Thoracic aorta (tissue), 2 donors: ENCODE measurements around the gene GNB1. TPM values are rescaled to one million over a fixed set of nuclear protein-coding genes. Genes with fewer than 3 reads are reported as not detected.
"Not testable (repeated sequence)": the region's sequence is repeated elsewhere in the genome, so short reads cannot be mapped to it uniquely, and the experiment has no call there.

Source experiments
- ATAC-seq: fragments of 150-250 bp; one replicate; pipeline ENCODE4 v1.8.0; 2017; ENCODE audit warnings: low read depth; ENCODE audit not compliant: insufficient number of reproducible peaks, low FRiP score
- DNase-seq: peaks from one replicate; pipeline ENCODE4 v3.0.0-alpha.2; 2020; ENCODE audit warnings: low spot score
- H3K27ac ChIP-seq, 2 donors: fragments of 200-600 bp; sonication (generic); 1 replicate in 1 of 2; 2 replicates in 1 of 2; pipeline ENCODE4 v1.5.1; 2016; ENCODE audit warnings: mild to moderate bottlenecking in 2 of 2, moderate library complexity in 2 of 2
- H3K27me3 ChIP-seq: fragments of 200-600 bp; sonication (generic); replicated peaks from 2 replicates; pipeline ENCODE4 v1.6.0; 2016; ENCODE audit warnings: mild to moderate bottlenecking; ENCODE audit not compliant: insufficient read depth
- H3K36me3 ChIP-seq: fragments of 200-600 bp; sonication (generic); one replicate; pipeline ENCODE4 v1.5.1; 2016
- H3K4me1 ChIP-seq, 2 donors: fragments of 200-600 bp; sonication (generic); 1 replicate in 1 of 2; 2 replicates in 1 of 2; pipeline versions ENCODE4 v1.5.1 to v1.6.0; 2016; ENCODE audit warnings: low read depth in 2 of 2, mild to moderate bottlenecking in 1 of 2; ENCODE audit not compliant: control insufficient read depth in 1 of 2
- H3K4me3 ChIP-seq: fragments of 200-600 bp; sonication (generic); 2 replicates; pipeline ENCODE4 v1.5.1; 2016; ENCODE audit warnings: mild to moderate bottlenecking
- H3K9me3 ChIP-seq: fragments of 200-600 bp; sonication (generic); 2 replicates; pipeline ENCODE4 v1.5.1; 2016
- CTCF ChIP-seq: fragments of 200-600 bp; sonication (generic); IDR thresholded peaks from one replicate; pipeline ENCODE4 v1.5.1; 2019; ENCODE audit warnings: antibody characterized with exemption
- total RNA-seq, 2 donors: library from RNA; depleted of rRNA; stranded (reverse); fragments of >200 nt; gene quantifications; one replicate each; pipeline versions ENCODE4 v1.1.0 to v1.2.3, GENCODE V29; 2016

GNB1 gene
- total RNA-seq, 2 donors from 2014 or later = 169 to 200 TPM

DNA sequence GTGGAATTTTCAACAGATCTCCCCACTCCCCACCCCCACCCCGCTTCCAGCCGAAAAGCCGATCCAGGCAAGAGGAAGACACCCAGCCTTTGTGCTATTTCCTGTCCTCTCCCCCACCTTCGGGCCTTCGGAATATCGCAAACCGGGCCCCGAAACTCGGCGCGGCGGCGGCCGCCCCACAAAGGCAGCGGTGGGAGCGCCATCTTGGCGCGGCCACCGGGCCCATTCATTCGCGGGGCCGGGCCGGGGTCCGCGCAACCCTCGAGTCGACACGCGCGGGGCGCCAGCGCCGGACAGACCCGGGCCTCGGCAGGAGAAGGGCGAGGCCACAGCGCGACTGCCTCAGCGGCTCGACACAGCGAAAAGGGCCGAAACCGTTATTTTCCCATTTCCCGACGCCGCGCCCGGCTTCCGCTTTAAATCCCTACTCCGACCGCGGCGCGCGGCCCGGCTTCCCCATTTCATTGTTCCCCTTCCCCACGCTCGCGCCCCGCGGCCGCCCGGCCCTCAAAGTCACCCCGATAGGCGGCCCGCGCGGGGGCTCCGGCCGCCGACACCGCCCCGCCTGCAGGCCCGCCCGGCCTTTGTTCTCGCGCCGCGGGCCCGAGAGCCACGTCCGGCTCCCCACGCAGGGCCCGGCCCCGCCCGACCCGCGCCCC, 911 bp downstream of the GNB1 start:
- ATAC-seq = no peak
- H3K4me3 ChIP-seq = peak overlapping the region; percentile 97
- H3K36me3 ChIP-seq = no peaks in the 10 kb centered on the region
- H3K27ac ChIP-seq = peak overlapping the region; percentile 67 to 79
- H3K4me1 ChIP-seq = peaks cover 34 to 70% of the 10 kb centered on the region in 2 donors
- TF ChIP-seq CTCF = no peak
- H3K9me3 ChIP-seq = no peaks in the 10 kb centered on the region
- no peaks in the 10 kb centered on the region for H3K27me3 ChIP-seq
- no peak for DNase-seq

GRCh38 chr1:1889090-1889750, 1.7 kb downstream of the GNB1 start:
- no peak for TF ChIP-seq CTCF
- Histone ChIP-seq H3K9me3 (no peaks in the 10 kb centered on the region), H3K4me3 (peak overlapping the region; percentile 97), H3K36me3 (no peaks in the 10 kb centered on the region), H3K4me1 (peaks cover 29 to 65% of the 10 kb centered on the region in 2 donors), H3K27me3 (no peaks in the 10 kb centered on the region), H3K27ac (peak overlapping the region; percentile 67 to 79)
- ATAC-seq (no peak), DNase-seq (no peak)

- Histone ChIP-seq H3K4me1 (peaks cover 52 to 83% of the 10 kb centered on the region in 2 donors), H3K27ac (peak overlapping the region; percentile 19 to 58)
- not testable (repeated sequence) for H3K9me3 ChIP-seq, H3K4me3 ChIP-seq, H3K36me3 ChIP-seq, DNase-seq, H3K27me3 ChIP-seq, ATAC-seq
These were observed 7.0 kb downstream of the GNB1 start for GRCh38 chr1:1883890-1884289.

GRCh38 chr1:1883092-1883873, 7.6 kb downstream of the GNB1 start:
- Histone ChIP-seq H3K4me1 (peaks cover 46 to 83% of the 10 kb centered on the region in 2 donors), H3K4me3 (peak overlapping the region; percentile 12), H3K9me3 (no peaks in the 10 kb centered on the region), H3K27ac (peak overlapping the region; percentile 19 to 58), H3K36me3 (no peaks in the 10 kb centered on the region), H3K27me3 (no peaks in the 10 kb centered on the region)
- ATAC-seq (no peak), DNase-seq (no peak)
- no peak for TF ChIP-seq CTCF

GRCh38 chr1:1881727-1882126, 9.2 kb downstream of the GNB1 start:
- ATAC-seq = no peak
- Histone ChIP-seq H3K27ac (no peak overlapping the region), H3K4me3 (no peak overlapping the region)

More at GRCh38 chr1:1881727-1882126, 9.2 kb downstream of the GNB1 start:
- no peaks in the 10 kb centered on the region for H3K27me3 ChIP-seq
- no peaks in the 10 kb centered on the region for H3K9me3 ChIP-seq
- no peak for DNase-seq
- H3K4me1 ChIP-seq = peaks cover 41 to 79% of the 10 kb centered on the region in 2 donors
- TF ChIP-seq CTCF = no peak
- H3K36me3 ChIP-seq = no peaks in the 10 kb centered on the region
